GM12875 (cell line): ENCODE results near the gene GATAD2A.
A peak's percentile ranks its signal among the peaks of the same experiment; 100 is the strongest.

Source experiments
- H3K4me3 ChIP-seq: one replicate; pipeline ENCODE4 v1.5.1; 2011; ENCODE audit warnings: low read depth, low read length, control low read depth
- TF ChIP-seq, protein P1 (sequence below): IDR thresholded peaks from 2 replicates; pipeline ENCODE4 v1.5.1; 2011; ENCODE audit warnings: low read depth, mild to moderate bottlenecking, control low read depth, inconsistent platforms, low read length, moderate library complexity, borderline replicate concordance; ENCODE audit not compliant: insufficient read depth

The GATAD2A gene

GRCh38 chr19:19404879-19405860 lies at the start of gene GATAD2A:
TSS of gene GATAD2A (plus strand) at chr19:19405675. CDS start at chr19:19465346, 59,671 bp downstream.
- peak within 1 kb of the TSS; percentile 82 for H3K4me3 ChIP-seq
- TF ChIP-seq, protein P1, sequence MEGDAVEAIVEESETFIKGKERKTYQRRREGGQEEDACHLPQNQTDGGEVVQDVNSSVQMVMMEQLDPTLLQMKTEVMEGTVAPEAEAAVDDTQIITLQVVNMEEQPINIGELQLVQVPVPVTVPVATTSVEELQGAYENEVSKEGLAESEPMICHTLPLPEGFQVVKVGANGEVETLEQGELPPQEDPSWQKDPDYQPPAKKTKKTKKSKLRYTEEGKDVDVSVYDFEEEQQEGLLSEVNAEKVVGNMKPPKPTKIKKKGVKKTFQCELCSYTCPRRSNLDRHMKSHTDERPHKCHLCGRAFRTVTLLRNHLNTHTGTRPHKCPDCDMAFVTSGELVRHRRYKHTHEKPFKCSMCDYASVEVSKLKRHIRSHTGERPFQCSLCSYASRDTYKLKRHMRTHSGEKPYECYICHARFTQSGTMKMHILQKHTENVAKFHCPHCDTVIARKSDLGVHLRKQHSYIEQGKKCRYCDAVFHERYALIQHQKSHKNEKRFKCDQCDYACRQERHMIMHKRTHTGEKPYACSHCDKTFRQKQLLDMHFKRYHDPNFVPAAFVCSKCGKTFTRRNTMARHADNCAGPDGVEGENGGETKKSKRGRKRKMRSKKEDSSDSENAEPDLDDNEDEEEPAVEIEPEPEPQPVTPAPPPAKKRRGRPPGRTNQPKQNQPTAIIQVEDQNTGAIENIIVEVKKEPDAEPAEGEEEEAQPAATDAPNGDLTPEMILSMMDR: peak; percentile 25; the same call in 1 of the 2 replicates

DNA sequence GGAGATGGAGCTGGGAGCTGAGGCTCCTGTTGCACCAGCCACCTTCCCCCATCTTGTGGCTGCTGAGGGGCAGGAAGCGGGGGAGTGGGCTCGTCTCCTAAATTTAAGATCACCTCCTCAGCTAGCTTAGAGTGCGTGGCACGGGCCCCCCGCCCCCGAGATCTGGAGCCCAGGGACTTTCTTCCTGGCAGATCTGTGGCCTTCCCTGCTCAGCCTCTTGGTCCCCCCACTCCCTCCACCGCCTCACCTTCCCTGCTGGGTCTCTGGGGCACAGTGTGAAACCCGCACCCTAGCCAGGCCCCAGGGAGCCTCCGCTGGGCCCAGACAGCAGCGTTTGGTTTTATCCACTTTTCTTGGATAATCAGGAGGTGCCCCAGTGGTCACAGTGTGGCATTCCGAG lies 49.0 kb upstream of the GATAD2A start:
- no peak overlapping the region for H3K4me3 ChIP-seq
- TF ChIP-seq, protein P1: no peak

GRCh38 chr19:19356901-19357566 lies 48.4 kb upstream of the GATAD2A start:
- no peak overlapping the region for H3K4me3 ChIP-seq
- TF ChIP-seq, protein P1: no peak

- no peak overlapping the region for H3K4me3 ChIP-seq
- TF ChIP-seq, protein P1: peak; percentile 81
These were observed 44.3 kb upstream of the GATAD2A start for GRCh38 chr19:19361075-19361594.

GRCh38 chr19:19362075-19362474 lies 43.4 kb upstream of the GATAD2A start:
- H3K4me3 ChIP-seq: no peak overlapping the region
- TF ChIP-seq, protein P1: no peak

- TF ChIP-seq, protein P1: peak; percentile 97
- no peak overlapping the region for H3K4me3 ChIP-seq
These were observed 38.8 kb upstream of the GATAD2A start for GRCh38 chr19:19366434-19367396.
